Right renal pelvis (tissue), 4 donors: ENCODE results near the gene DCBLD1. TPM values are rescaled to one million over a fixed set of nuclear protein-coding genes. Genes with fewer than 3 reads are reported as not detected.
"Not testable (repeated sequence)": the region's sequence is repeated elsewhere in the genome, so short reads cannot be mapped to it uniquely, and the experiment has no call there.

ENCODE experiments used
- DNase-seq, 4 donors: peaks; one replicate each; pipeline ENCODE4 v3.0.0-alpha.2; 2013; ENCODE audit warnings: low read depth in 4 of 4, low spot score in 3 of 4, missing footprints in 1 of 4
- polyA plus RNA-seq, 4 donors: library from polyadenylated mRNA; unstranded; fragments of 120-200 nt; gene quantifications; one replicate each; pipeline ENCODE4 v1.2.1, GENCODE V29; 2013; ENCODE audit not compliant: insufficient read length in 4 of 4

Gene DCBLD1
- polyA plus RNA-seq, 4 donors: 9.8 to 13.9 (median 10.9) TPM

DNA sequence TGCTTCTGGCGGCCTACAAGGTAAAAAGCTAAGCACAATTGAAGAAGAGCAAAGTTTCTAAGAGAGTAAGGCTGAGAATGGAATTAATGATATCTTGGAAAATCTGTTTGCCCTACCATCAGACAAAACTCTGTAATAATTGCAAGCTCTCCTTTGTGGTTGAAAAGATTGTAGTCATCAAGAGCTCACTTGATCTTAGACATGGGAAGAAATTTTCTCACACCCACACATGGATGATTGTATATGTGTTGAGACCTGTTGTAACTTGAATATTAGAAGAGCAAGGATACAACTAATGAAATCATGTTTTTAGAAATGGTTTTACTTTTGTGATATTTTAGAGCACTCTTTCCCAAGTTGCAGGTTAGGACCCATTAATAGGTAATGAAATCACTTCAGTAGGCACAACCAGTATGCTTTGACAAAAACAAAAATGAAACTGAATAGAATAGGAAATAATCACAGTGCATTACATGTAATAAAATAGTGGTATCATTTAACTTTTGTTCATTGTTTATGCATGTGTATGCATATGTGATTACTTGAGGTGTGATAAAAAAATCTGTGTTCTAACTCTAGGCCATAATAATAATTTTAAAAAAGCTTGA, 14.0 kb downstream of the DCBLD1 start:
- no peak for DNase-seq

DNA sequence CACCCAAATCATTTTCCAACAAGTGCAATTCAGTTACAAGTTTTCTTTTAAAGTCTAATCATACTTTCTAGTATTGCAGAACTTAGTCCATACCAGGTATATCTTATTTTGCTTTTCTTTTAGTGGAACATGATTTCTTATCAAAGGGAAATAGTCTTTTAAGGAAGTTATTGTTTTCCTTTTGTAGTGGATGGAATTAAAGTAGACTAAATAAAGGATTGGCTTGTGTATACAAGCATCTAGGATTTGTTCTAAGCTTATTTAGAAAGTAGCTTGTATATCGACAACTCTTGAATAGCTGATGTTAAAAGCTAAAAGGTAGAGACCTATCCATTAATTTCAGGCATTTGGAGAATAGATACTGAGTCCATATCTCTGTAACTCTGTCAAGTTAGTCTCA, 14.8 kb downstream of the DCBLD1 start:
- DNase-seq: no peak

DNA sequence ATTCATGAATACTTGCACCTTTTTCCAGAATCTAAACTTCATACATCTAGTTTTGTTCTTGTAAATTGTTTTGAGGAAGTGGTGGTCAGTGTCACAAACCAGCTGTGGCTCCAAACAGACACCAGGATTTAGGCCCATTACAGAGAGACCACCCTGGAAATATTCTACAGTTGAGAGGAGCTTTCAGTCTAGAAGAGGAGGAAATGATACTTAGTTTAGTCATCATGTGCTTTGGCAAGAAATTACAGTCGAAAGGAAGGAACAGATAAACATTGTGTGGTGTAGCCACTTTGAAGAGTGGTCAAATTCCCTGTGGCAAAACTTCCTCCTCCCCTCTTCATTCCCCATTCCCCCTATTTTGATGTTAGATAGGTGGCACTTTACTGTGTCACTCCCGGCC, 15.7 kb downstream of the DCBLD1 start:
- DNase-seq: no peak

DNA sequence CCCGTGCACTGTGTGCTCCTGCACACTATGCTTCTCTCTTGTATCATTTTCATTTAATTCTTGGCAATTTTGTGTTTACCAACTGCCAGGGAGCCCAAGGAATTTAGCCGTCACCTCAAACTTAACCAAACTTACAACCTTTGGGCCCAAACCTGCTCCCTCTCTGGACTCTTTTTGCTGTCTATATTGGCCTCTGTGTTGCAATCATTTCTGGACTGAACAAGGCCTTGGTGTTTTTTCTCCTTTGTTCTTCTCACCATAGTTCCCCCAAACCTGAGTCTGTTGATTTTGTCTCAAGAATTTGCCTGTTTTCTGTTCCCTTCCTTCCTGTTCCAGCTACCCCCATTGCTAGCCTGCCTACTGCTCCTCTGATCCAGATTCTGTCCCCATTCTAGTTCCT, 19.2 kb downstream of the DCBLD1 start:
- no peak for DNase-seq

DNA sequence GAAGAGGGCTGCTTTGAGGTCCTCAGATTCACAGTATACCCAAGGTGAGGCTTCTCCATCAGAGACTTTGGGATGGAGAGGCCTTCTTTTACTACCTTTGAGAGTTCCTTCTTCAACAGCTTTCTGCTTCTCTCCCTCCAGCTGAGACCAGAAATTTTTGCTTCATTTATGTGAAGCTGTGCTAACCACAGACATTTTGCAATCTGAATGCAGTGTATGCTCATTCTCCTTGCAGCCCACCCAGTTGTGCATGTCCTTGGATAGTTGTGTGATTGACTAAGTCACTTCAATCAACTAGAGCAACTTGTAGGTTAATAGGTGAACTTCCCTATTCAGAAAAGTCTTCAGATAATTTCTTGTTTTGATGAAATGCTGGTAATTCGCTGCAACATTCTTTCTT, 20.1 kb downstream of the DCBLD1 start:
- no peak for DNase-seq

DNA sequence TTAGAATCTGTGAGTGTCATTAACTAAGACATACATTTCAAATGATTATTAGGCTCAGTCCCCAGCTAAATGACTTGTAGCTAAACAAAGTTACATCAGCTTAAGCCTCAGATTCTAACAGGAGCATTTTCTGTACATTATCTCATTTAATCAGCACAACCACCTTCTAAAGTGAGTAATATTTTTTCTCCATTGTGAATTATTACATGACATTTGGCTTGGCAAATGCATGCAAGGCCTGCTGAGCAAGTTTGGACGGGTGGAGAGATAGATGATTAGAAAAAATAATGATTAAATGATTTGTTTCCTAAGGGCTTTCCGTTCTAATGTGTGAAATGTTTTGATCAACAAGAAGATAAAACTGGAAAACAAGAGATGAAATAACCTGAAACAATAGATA, 20.7 kb downstream of the DCBLD1 start:
- DNase-seq: no peak

DNA sequence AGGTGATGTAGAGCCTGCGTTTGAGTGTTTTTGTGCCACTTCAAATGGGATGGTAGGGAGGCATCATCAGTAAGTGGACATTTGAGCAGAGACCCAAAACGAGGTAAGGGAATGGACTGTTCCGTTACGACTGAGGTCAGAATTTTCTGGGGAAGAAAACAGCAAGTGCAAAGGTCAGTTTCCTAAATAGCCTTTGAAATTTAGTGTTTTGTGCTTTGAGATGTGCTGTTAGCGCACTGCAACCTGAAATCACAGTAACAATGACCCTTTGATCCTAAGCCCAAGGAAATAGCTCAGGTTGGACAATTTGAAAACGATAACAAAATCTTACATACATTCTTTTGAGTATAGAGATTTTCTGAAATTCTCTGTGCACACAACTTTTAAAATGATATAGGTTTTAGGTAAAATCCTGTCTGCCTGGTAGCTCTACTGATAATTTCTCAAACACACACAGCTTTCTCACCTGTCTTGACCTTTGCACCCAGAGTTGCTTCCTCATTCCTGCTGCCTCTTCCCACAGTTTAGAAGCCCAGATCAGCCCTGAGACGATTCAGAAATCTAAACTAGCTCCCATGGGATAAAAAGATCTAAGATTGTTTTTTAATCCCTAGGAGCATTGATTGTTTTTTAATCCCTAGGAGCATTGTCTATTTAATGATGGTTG, 22.1 kb downstream of the DCBLD1 start:
- no peak for DNase-seq

DNA sequence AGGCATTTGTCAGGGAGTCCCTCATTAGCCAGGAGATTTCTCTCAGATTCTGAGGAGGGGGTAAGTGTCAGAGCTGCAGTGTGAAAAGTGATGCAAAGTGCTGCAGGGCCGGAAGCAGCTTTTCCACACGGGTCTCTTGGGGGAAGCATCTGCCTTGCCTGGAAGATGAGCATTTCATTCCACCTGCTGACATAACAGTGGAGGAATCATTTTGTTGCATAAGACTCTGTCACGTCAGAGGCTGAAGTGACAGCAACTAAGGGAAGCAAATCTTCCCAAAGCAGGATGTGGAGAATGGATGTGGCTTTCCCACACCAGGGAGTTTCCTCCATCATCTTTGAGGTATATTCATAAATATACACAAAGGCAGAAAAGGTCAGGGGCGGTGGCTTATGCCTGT, 22.8 kb downstream of the DCBLD1 start:
- no peak for DNase-seq

DNA sequence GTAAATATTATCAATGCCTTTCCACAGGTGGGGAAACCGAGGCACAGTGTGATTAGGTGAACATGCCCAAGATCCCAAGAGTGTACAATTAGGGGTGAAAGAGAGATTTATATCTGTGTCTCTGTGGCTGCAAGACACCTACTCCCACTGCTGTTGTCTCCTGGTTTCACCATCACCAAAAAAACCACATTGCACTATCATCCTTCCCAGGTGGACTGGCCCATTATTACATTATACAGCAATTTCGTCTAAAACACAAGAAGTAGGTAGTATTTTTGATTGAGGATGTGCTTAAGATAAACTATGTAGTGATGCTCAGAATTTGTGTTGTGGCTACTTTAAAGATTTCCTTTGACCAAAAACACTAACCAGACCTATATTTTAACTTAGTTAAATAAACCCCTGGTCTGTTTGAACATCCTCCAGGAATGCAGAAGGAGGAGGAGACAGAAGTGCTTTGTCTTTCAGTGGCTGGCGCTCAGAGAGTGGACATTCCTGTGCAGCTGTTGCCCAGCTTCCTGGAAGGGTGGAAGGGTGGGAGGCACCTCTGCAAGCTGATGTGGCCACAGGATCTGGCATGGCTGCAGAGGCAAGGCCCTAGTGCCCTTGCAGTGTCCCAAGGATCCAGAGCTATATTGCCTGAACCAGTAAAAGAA, 23.8 kb downstream of the DCBLD1 start:
- no peak for DNase-seq

DNA sequence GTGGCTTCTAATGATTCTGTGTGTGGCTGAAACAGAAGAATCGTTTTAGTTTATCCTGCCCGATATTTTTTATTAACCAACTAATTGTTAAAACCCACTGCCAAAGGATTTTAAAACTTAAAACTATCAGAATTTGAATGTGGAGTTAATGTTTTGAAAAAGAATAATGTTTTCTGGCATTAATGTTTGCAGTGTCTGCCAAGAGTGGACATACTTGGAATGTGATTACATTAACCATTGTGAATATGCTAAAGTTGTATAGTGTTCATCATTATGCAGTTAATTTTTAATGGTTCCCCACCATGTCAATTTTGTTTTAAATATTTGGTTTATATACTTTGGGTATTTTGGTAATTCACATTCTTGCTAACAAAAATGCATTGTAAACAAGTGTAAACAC, 24.4 kb downstream of the DCBLD1 start:
- DNase-seq: no peak

DNA sequence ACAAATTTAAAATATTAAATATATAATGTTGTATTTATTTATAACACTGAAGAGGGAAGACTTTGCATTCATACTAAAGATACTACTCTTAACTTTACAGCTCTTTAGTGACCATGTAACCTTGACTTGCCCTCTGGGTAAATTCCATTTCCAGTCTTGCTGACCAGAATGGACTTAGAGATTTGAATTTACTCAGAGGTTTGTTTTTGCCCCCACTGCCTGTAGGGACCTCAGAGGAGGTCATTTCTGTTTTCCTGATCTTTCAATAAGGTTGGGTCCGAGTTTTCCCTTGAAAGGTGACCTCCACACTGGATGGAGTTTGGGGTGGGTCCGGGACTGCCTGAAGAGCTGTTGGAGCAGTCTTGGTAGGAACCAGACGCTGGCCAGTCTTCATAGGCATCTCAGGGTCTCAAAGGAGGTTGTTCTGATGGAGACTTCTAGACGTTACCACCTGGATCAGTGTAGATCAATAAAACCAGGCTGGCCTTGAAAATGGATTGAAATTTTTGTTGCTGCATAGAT, 26.0 kb downstream of the DCBLD1 start:
- no peak for DNase-seq

DNA sequence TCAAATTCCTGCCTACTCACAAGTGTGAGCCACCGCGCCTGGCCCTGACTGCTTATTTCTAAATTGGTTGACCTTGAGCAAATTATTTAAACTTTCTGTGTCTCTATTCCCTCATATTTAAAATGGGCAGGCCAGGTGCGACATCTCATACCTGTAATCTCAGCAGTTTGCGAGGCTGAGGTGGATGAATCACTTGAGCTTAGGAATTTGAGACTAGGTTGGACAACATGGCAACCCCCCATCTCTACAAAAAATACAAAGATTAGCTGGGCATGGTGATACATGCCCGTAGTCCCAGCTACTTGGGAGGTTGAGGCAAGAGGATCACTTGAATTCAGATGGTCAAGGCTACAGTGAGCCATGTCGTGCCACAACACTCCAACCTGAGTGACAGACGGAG, 26.5 kb downstream of the DCBLD1 start:
- no peak for DNase-seq

DNA sequence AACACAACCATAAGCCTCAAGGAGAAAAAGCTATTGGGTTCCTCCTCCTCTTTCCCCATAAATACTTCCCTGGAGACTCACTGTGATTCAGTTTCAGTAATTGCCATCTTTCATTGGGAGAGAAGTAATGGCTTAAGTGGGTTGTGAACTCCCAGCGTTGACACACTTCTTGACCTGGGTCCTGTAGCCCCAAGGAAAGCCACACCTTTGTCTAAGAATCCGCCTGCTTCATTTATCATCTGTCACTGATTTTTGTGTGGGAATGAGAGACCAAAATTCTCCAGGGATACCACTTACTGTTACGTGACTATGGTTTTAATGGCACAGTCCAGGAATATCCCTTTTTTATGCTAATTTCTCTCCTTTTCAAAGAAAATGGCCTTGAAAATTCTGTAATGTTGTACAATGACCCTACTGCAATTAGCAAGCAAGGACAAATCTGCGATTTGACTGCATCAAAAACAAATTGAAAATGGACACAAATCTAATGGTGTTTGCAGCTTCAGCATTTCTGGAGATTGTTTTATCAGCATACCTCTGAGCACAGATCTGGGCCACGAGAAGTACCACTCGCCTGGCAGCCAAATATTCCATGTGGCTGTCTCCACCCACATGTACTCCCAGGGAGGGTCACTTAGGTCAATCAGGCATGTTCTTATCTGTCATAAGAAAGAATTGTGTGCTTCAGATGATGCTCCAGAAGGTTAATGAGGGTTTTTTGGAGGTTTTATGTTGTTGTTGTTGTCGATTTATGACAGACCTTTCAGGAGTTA, 29.8 kb downstream of the DCBLD1 start:
- DNase-seq: no peak

DNA sequence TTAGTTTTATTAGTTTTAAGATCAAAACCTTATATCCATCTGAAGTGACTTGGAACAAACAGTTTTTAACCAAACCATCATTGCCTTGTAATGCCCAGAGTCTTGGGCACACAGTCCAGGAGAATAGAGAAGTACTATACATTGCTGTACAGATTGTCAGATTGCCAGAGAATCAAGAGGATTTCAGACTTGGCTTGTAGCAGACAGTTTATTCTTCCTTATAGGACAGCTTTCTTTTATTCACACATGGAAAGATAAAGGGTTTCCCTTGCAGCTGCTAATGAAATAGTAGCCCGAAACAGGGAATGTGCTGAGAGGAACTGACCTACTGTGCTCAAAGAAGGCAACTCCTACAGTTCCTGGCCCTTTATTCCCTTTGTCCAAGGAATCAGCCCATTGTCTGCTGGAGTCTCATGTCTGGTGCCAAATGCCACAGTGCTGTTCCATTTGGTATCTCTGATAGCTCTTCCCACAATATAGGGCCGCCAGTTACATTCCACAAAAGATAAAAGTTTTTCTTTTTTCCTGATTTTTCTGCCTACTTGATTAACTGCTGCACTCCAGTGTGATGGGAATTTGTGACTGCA, 30.6 kb downstream of the DCBLD1 start:
- DNase-seq: no peak

DNA sequence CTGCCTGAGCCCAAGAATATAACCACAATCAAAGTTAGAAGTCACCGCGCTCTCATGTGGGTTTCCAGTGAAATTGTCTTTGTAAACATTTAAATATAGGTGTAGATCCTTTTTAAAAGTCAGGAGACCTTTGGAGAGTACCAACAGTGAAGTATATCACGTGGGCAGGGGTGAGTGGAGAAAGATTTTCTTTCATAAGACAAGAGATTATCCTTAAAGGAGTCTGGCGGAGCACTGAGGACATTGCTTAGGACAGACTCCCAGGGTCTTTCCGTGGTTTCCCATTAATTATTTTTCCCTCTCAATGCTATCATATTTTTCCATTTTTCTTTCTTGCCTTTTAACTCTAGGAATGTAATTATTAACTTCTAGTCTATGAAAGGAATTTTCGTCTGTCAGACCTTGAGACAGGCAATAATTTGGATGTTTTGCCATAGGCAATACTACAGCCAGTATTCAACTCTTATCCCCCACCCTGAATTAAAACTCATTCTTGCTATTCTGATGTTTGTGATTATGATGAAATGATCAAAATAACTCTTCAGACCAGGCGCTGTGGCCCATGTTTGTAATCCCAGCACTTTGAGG, 31.4 kb downstream of the DCBLD1 start:
- DNase-seq: no peak

DNA sequence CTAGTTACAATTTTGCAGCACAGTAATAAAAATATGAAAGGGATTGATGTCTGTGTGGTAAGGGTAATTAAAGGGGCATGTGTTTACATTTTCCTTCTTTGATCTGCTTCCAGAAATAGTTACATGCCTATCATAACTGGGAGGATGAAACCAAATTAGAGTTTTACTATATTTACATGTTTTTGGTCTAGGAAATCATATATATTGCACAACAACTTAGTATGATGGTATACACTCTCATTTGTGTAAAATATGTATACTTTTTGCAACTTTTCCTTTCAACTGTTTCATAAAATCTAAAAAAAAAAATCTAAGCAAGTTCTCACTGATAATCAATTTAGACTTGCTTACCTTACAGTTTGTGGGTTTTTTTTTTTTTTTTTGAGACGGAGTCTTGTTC, 32.2 kb downstream of the DCBLD1 start:
- no peak for DNase-seq

DNA sequence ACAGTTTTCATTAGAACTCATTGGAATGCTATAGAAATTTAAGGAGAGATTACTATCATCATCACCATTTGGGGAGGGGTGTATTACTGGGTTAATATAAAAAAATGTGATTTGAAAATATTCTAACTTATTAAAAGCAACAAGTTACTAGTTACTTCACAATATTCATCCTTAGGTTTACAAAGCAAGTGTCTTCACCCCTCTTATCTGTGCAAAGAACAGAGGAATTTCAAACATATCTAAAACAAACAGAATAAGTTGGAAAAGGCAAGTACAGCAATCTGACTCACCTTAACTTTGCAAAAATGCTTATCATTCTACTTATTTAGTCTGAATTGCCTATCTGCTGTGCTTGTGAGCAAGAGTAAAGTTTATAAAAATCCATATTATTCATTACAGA, 32.9 kb downstream of the DCBLD1 start:
- DNase-seq: no peak

DNA sequence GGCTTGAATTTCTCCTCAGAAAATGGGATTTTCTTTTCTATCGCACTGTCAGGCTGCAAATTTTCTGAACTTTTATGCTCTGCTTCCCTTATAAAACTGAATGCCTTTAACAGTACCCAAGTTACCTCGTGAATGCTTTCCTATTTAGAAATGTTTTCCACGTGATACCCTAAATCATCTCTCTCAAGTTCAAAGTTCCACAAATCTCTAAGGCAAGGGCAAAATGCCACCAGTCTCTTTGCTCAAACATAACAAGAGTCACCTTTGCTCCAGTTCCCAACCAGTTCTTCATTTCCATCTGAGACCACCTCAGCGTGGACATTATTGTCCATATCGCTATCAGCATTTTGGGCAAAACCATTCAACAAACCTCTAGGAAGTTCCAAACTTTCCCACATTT, 35.5 kb downstream of the DCBLD1 start:
- not testable (repeated sequence) for DNase-seq

DNA sequence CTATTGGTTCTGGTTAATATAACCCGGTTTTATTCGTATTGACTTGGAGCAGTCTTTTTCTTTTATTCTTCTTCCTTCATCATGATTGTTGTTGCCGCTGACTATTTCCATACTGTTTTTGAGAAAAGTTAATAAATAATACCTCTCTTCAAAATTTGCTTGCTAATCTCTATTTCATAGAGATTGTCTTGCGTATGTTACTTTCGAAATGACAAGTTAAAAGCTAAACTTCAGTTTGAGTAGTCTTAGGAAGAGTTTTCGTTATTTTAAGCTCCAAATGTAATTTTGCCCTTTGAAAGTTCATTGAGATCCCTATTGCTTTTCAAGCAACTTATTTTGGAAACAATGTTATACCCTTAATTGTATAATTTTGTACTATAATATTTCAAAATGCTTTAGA, 36.4 kb downstream of the DCBLD1 start:
- no peak for DNase-seq

DNA sequence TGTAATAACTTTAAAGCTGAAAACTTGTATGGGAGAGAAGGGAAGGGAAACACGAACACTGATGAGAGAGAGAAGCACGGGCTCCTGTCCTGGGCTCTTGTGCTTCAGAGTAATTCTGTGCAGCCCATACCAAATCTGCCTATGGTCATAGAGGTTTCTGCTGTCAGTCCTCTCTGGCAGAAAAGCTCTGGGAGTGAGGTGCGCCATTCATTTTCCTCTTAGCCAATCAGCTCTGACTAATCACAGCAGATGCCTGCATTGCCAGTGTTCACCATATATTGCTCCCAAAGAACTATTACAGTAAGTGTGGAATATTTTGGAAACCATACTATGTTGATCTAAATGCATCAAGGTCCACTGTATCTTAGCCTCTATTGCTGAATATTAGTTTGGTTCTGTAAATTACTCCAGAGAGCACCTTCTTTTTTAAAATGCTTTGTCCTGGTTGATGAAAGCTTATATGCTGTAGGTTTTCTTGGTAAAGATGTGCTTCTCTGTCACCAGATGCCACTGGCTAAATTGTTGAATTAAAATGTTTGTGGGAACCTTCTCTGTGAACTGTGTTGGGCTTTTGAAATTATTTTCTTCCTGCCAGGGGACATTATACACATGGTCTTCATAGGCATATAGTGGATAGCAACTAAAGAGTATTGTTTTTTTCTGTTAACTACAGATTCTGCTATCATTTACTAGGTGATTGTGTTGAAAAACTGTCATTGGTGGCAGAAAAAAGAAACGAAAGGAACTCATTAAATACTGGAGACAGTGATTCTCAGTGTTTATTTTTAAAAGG, 38.3 kb downstream of the DCBLD1 start:
- no peak for DNase-seq
